ENCODE results near the gene DSN1.
"Not testable (repeated sequence)": the region's sequence is repeated elsewhere in the genome, so short reads cannot be mapped to it uniquely, and the experiment has no call there.

Gene DSN1, protein sequence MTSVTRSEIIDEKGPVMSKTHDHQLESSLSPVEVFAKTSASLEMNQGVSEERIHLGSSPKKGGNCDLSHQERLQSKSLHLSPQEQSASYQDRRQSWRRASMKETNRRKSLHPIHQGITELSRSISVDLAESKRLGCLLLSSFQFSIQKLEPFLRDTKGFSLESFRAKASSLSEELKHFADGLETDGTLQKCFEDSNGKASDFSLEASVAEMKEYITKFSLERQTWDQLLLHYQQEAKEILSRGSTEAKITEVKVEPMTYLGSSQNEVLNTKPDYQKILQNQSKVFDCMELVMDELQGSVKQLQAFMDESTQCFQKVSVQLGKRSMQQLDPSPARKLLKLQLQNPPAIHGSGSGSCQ

DNA sequence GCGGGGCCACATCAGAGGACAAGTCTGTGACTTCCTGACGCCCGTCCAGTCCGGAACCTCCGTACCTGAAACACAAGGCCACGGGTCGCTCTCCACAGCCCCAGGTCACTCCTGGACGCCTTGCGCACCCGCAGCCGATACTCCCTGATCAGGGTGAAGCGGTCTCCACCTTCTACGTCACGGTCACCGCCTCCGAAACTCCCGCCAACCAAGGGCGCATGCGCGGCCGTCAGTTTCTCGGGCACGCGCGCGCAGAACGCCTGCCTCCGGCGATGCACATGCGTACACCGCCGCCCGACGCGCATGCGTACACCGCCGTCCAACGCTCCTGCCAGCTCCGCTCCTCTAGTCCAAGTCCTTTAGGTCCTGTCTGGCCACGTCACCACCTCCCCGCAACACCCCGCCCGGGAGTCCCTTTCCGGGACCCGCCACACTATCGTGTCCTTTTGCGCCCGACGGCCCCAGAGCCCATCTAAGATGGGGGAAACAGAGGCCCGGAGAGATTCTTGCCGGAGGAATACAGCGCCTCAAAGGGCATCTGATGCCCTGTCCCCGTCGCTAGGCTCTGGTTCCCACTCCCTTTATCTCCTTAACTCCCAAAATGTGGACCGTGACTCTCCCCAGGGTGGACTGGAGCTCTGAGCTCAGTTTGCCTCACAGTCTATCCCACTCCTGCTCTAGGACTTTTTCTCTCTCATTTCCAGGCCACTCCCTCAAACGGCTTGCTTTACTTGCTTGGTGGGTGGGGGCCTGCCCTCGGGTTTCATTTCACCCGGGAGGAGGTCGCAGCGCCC lies at the start of gene DSN1:
Gene DSN1 (minus strand): TSS at position 167 of the 794 bp plus-strand sequence. CDS start 2,305 bp downstream, outside the sequence.
- peak; percentile 95 to 96 for DNase-seq (ENCODE audit: low read depth in 2 of 2, low spot score in 1 of 2)

DNA sequence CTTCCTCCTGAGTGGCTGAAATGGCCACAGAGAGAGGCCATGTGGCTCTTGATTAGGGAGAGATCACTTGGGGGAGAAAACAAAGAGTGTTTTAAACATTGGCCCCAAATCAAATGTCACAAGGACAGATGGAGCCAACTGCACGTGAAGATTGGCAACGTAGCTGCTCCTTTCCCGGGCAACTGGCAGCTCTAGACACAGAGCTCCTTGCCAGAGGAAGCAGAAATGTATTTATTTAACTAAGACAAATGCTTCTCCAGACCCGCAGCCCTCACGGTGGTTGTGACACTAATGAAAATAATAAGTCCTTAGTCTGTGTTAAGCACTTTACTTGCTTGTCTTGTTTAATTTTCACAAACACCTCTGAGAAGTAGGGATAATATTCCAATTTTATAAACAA lies 49.6 kb upstream of the DSN1 start:
- DNase-seq (ENCODE audit: low read depth in 2 of 2, low spot score in 1 of 2): no peak

DNA sequence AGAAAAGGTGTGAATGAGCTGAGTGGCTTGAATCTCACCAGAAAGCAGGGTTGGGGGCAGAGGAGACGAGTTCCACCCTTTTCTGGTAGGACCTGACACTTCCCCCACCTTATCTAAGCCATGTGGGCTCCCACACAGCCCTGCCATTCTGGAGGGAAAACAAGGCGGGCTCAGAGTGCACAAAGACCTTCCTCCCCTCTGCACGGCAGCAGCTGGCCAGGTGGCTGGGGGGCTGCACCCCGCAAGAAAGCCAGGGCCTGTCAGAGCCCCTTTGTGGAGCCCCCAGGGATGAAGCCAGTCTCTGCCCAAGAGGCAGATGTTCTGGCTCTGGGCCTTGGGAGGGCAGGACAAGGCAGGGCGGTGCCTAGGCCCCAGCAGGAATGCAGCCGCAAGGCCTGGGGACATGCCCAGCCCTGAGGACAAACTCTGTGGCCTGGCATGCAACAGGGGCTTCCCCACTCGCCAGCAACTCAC lies 48.4 kb upstream of the DSN1 start:
- DNase-seq (ENCODE audit: low read depth in 2 of 2, low spot score in 1 of 2): no peak

DNA sequence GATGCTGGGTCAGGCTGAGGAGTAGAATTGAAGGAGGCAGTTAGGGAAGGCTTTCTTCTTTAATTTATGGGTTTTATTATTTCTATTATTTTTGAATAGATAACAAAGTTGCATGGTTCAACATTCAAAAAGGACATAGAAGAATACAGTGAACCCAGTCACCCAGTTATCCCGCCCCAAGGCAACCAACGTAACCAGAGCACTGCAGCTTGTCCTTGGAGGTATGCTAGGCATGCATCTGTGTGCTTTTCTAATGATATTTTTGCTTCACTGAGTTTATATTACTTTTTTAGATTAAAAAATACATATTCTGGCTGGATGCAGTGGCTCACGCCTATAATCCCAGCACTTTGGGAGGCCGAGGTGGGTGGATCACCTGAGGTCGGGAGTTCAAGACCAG lies 47.4 kb upstream of the DSN1 start:
- DNase-seq (ENCODE audit: low read depth in 2 of 2, low spot score in 1 of 2): no peak

DNA sequence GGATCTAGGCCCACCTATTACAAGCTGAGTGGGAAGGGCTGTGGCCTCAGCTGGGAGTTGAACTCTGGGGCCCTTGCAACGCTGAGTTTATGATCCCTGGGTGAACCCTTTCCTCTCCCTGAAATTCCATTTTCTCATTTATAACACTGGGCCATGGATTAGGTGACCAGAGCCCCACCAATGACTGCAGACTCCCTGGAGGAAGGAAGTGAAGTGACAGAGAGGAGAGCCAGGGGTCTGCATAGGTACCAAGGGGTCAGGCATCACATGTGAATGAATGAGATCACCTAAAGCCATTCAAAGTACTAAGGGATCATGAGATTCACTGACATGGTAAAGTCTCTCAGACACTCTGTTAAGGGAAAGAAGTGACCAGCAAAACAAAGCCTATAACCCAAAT lies 46.5 kb upstream of the DSN1 start:
- no peak for DNase-seq (ENCODE audit: low read depth in 2 of 2, low spot score in 1 of 2)

DNA sequence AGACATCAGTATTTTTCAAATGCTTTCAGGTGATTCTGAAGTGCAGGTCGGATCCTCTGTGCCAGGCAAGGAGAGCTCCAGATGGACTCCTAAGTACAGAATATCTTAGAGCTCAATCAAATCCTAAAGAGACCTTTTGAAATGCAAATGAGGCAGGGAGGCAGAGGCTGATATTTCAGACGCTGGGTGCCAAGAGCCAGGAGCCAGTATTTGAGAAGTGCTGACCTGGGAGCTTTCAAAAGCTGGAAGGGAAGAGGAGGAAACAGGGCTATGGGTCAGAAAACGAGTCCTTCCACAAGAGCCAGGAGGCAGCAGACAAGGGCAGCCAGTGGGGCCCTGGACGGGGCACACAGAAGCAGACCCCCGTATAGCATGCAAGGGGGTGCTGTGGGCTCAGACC lies 46.1 kb upstream of the DSN1 start:
- DNase-seq (ENCODE audit: low read depth in 2 of 2, low spot score in 1 of 2): no peak

DNA sequence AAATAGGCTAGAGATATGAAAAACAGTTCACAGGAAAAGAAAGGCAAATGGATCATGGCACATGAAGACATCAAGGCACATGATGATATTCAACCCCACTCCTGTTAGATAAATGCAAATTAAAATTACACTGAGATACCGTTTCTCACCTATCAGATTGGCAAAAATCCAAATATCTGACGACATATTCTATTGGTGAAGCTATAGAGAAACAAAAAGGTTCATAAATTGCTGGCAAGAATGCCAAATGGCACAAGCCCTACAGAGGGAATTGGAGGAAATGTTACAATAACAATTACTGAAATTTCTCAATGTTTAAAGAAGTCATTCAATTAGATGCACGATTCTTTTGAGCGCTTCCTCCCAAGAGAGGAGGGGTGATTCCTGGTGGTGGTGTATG lies 45.3 kb upstream of the DSN1 start:
- no peak for DNase-seq (ENCODE audit: low read depth in 2 of 2, low spot score in 1 of 2)

DNA sequence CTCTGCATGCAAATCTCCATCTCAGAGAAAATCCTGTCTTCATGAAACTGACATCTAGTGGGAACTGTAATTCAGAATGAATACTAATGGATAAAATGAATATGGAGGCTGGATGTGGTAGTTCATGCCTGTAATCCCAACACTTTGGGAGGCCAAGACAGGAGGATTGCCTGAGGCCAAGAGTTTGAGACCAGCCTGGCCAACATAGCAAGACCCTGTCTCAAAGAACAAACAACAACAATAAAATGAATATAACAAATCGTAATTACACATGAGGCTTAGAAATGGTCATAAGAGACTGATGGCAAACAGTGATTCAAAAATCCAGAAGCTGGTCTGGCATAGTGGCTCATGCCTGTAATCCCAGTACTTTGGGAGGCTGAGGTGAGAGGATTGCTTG lies 44.6 kb upstream of the DSN1 start:
- no peak for DNase-seq (ENCODE audit: low read depth in 2 of 2, low spot score in 1 of 2)

DNA sequence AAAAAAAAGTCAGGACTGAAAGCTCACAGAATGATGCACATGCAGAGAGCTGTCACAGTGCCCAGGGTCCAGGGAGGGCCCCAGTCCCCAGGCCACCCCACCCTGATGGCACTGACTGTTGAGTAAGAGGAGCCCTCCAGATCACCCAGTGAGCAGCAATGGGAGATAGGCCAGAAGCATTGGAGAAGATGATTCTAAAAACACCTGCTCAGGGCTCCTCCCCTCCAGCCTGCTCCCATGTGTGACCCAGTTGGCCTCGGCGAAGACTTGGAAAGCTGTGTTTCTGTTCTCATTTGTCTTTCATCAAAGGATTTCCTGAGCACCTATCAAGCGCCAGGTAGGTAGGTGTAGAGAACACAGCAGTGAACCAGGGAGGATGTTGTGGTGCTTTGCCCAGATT lies 43.9 kb upstream of the DSN1 start:
- DNase-seq (ENCODE audit: low read depth in 2 of 2, low spot score in 1 of 2): no peak

DNA sequence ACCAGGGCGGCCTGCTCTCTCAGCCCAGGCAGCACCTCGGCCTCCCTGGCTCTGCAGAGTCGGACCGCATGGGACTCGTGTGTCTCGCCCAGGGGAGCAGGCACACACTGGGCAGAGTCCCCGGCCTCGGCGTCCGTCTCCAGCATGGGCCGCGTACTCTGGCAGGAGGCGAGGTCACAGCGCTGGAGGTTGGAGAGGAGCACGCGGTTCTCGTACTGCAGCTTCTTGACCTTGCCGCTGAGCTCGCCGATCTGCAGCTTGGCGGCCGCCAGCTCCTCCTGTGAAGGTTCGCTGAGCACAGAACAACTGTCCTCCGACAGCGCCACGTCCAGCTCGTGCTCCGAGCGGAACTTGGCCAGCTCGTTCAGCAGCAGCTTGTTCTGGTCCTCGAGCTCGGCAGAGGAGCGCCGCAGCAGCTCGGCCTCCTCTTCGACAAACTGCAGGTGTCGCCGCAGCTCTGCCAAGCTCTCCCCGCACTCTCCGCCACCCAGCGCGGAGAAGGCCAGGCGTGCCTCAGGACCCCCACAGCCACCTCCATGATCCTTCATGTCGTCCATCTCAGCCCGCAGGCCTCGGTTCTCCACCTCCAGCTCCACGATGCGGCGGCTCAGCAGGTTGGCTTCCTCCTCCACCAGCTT lies 42.0 kb upstream of the DSN1 start:
- DNase-seq (ENCODE audit: low read depth in 2 of 2, low spot score in 1 of 2): no peak

DNA sequence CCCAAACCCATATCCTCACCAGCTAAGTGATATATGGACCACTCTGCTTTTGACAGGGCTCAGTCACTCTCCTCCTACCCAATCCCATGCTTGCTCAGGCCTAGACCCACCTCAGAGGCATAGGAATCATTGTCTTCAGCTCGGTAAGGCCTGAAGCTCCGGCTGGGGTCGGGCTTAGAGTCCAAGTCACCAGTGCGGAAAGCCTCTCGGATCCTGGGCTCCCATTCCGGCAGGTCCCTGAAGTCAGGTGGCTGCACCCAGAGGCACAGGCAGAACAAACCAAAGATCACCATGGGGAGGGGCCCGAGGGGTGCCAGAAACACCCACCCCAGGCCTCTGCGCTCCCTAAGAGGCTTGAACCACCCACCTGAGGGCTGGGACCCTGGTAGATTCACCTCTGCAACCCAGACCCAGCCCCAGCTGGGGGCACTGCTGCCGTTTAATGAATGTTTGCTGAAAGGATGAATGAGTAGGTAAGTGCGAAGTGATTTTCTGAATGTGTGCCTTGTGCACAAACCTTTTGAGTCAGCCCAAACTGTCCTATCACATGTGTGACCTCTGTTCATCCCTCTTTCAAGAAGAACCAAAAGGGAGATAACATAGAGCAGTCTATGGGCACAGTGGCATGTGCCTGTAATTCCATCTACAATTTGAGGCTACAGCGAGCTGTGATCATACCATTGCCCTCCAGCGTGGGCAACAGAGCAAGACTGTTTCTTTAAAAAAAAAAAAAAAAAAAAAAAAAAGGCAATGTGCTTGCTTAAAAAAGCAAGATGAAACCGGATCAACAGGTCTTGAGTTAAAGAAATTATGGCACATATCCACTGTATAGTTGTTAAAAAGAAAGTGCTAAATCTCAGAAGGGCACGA lies 39.3 kb upstream of the DSN1 start:
- DNase-seq (ENCODE audit: low read depth in 2 of 2, low spot score in 1 of 2): no peak

DNA sequence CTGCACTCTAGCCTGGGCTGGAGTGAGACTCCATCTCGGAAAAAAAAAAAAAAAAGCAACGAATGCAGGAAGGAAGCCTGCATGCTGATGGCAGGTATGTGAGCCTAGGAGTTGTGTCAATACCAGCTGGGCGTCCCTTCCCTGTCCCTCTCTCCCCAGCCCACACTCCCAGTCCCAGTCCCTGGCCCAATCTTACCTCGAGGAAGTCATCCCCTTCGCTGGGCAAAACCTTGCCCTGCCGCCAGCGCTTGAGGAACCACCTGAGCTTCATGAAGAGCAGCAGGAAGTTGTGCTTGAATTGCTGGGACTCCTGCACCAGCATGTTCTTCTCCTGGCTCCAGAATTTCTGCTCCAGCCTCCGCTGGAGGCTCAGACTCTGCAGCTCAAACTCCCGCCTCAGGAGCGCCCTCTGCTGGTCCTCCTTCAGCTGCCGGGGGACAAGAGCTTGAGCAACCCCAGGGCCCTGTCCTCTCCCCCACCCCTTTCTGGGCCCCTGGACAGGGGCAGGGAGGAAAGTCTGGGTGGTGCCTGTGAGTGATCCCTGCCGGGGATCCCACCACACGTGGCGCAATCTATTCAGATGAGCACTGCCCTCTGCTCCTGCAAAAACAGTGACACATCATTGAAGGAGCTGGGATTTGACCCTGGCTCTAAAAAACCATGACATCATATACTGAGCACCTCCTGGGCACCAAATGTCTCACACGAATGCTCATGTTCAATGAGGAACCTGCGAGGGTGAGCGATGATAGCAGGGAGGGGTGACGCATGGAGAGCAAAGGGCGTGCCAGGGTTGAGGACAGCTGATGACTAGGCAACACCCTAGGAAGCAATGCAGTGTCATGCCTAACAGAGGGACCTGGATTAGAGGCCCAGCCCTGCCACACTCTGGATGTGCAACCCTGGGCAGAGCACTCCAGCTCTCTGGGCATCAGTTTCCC lies 35.0 kb upstream of the DSN1 start:
- DNase-seq (ENCODE audit: low read depth in 2 of 2, low spot score in 1 of 2): peak; percentile 15 to 64

DNA sequence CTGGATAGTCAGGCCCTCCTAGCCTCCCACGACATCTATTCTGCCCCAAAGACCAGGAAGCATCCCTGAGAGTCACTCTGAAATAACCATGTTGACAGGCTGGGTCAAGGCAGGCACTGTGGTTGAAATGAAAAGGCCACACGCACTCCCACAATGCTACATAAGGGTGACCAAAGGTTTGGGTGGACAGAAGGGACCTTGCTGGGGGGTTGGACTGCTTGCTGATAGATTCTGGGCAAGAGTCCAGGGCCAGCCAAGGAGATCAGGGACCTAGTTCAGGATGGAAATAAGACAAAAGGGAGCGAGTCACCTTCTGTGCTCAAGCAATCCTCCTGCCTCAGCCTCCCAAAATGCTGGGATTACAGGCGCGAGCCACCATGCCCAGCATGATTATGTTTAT lies 32.5 kb upstream of the DSN1 start:
- no peak for DNase-seq (ENCODE audit: low read depth in 2 of 2, low spot score in 1 of 2)

DNA sequence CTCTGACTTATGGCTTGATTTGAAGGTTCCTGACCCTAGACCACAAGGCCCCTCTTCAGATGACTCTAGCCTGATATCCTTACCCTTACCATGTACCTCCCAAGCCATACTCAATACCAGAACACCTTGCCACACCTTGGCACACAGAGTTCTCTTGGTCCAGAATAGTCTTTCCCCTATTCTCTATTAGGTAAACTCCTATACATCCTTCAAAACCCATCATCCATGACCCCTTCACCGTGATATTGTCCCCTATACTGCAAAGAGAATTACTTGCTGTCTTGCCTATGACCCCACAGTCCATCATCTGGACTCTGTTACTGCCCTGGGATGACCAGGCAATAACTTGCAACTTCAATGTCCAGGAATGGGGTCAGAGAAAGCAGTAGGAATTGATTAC lies 31.8 kb upstream of the DSN1 start:
- no peak for DNase-seq (ENCODE audit: low read depth in 2 of 2, low spot score in 1 of 2)

DNA sequence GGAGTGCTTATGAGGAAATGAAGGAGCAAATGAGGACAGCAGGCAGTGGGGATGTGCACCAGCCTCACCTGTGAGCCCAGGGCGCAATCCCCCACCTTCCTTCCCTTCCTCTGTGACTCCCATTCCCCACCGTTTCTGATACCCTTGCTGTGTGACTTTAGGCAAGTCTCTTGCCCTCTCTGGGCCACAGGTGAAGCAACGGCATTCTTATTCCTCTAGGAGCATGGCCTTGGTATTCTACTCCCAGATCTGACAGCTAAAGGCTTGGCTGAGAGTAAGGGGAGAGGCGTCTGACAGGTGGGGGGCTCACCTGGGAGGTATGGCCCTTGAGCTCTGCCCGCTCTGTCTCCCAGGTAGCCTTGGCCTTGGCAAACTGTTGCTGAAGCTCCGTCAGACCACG lies 30.9 kb upstream of the DSN1 start:
- DNase-seq (ENCODE audit: low read depth in 2 of 2, low spot score in 1 of 2): no peak

DNA sequence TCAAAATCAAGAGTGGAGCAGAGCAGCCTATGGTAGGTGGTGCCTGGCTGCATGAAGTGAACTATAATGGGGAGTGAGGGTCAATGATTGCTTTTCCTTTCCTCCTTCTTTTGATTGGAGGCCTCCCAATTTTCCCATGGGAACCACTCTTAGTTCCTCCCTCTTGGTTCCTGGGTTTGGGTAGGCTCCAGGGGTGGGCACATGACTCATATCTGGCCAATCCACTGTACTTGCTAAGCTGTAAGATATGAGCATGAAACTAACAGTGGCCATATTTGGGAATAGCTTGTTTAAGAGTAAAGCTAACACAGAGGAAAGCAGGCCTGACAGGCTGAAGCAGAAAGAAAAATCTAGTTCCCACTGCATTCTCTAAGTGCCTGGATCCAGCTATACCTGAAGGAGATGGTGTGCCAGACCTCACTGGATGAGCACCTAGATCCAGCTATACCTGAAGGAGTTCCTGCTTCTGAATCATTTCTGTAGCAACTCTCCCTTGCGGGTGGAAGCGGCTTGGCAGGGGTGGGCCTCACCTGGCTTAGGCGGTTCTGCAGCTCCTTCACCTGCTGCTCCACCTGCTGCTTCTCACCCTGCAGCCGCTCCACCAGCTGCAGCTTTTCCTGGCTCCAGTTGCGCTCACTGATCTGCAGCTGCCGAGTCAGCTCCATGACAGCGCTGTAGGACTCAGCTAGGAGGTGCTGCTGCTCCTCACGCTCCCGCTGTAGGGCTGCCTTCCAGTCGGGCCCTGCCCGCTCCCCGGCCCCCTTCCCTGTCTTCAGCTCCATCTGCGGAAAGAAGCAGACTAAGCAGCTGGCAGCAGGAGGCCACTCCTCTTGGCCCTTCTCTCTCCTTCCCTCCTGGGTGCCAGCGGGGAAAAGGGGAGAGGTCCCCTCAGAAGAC lies 29.0 kb upstream of the DSN1 start:
- DNase-seq (ENCODE audit: low read depth in 2 of 2, low spot score in 1 of 2): no peak

DNA sequence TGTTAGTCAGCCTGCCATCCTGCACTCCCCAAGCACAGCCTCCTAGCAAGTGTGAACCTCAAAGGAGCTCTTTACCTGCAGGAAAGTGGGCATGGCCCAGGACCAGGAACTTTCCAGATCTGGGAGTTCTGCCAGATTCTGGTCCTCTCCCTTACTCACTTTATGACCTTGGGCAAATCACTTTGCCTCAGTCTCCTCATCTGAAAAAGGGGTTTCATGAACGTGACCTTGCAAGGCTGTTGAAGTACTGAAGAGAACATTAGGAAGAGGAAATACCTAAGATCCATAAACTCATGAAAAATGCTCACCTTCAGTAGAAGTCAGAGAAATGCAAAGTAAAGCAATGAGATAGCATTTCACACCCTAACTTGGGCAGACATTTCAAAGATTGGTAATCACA lies 26.8 kb upstream of the DSN1 start:
- no peak for DNase-seq (ENCODE audit: low read depth in 2 of 2, low spot score in 1 of 2)

DNA sequence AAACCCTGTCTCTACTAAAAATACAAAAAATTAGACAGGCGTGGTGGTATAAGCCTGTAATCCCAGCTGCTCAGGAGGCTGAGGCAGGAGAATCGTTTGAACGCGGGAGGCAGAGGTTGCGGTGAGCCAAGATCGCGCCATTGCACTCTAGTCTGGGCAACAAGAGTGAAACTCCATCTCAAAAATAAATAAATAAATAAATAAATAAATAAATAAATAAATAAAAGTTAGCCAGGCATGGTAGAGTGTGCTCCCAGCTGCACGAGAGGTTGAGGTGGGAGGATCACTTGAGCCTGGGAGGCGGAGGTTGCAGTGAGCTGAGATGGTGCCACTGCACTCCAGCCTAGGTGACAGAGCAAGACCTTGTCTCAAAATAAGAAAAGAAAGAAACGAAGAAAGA lies 25.8 kb upstream of the DSN1 start:
- DNase-seq (ENCODE audit: low read depth in 2 of 2, low spot score in 1 of 2): not testable (repeated sequence)

DNA sequence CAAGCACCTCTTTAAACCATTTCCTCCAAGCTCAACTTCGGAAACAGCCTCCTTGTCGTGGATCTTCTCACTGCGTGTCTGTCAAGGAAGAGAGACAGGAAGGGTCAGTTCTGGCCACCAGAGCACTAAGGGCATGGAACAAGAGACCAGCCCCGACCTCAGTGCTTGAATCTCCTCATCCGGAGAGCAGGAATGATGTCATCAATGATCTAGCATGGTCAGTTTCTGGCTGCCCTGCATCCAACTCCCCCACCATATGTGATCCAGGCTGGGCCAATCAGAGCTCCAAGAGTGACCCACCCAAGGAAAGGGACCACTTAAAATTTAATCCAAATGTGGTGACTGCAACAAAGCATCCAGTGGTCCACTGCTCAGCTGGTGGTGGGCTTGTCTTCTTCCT lies 23.3 kb upstream of the DSN1 start:
- DNase-seq (ENCODE audit: low read depth in 2 of 2, low spot score in 1 of 2): no peak

Measured in stimulated activated CD8-positive, alpha-beta memory T cell treated with anti-CD3 and anti-CD28 coated beads, Interleukin-4, amount 100 ng/mL, for 4 hours (primary cell).